ENCODE data around the gene B3GALNT2. TPM values are rescaled to one million over a fixed set of nuclear protein-coding genes. Genes with fewer than 3 reads are reported as not detected.
"Not testable (repeated sequence)": the region's sequence is repeated elsewhere in the genome, so short reads cannot be mapped to it uniquely, and the experiment has no call there.

B3GALNT2 gene
- 10 to 100 TPM; 29.1 to 52.1 TPM for total RNA-seq

DNA sequence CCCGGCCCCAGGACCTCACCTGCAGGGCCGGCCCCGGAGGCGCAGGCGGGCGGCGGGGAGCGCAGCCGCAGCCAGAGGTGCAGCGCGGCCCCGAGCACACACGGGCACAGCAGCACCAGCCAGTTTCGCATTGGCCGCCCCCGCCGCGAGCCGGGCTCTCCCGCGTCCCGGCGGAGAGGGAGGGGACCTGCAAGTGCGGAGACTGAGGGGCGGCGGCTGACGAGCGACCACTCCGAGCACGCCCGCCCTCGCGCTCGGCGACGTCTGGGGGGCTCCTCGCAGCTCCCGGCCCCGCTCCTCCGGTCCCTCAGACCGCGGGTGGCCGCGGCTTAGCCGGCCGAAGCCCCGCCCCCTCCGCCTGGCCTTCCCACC lies at the start of gene B3GALNT2:
Gene B3GALNT2, minus strand, starts transcription at position 331 of the 372 bp plus-strand sequence. Its CDS starts 200 bp downstream, at position 131.
- H3K4me3 ChIP-seq, result peak within 1 kb of the TSS; percentile 67 to 88

GRCh38 chr1:235553112-235553551 lies 48.9 kb upstream of the B3GALNT2 start:
- Histone ChIP-seq H3K27ac (peak overlapping the region; percentile 17 to 44), H3K9me3 (no peaks in the 10 kb centered on the region), H3K4me1 (replicated peaks) (no peaks in the 10 kb centered on the region), H3K36me3 (no peaks in the 10 kb centered on the region), H3K27me3 (replicated peaks; ENCODE audit: insufficient read depth) (no peaks in the 10 kb centered on the region), H3K4me3 (no peak overlapping the region)
- no peak for TF ChIP-seq POLR2A (IDR thresholded peaks at IDR 0.05)
- peak; percentile 75 for TF ChIP-seq POLR2AphosphoS5 (IDR thresholded peaks at IDR 0.05)
- peak; percentile 66 for DNase-seq (ENCODE audit: low spot score)
- 64% methylated on average over 5 of the region's 5 CpGs for WGBS
- intact Hi-C loops (cut with DNase I), result no loop called here

More for the DNA sequence above, at the start of gene B3GALNT2:
- peak; percentile 95 for TF ChIP-seq POLR2A (IDR thresholded peaks at IDR 0.05)
- no peak for TF ChIP-seq CTCF (IDR thresholded peaks at IDR 0.05)
- TF ChIP-seq POLR2AphosphoS5 (IDR thresholded peaks at IDR 0.05), result no peak
- no peaks in the 10 kb centered on the region for H3K4me1 ChIP-seq (replicated peaks)
- intact Hi-C loops (cut with DNase I), result loop anchor here (2.0 to 10.0 kb wide), 3 partner anchors 175 to 899 kb away; partner anchors contain the start of genes ARID4B, GGPS1 and LYST
- H3K27me3 ChIP-seq (replicated peaks; ENCODE audit: insufficient read depth), result no peaks in the 10 kb centered on the region
- no peak for DNase-seq (ENCODE audit: low spot score)
- WGBS, result 2% methylated on average over 40 of the region's 48 CpGs
- no peaks in the 10 kb centered on the region for H3K36me3 ChIP-seq
- H3K9me3 ChIP-seq, result no peaks in the 10 kb centered on the region
- peak within 1 kb of the TSS; percentile 98 for H3K27ac ChIP-seq

- Histone ChIP-seq H3K36me3 (no peaks in the 10 kb centered on the region), H3K4me1 (replicated peaks) (no peaks in the 10 kb centered on the region), H3K27ac (peak overlapping the region in 1 of 2 donors; percentile 44), H3K9me3 (no peaks in the 10 kb centered on the region), H3K27me3 (replicated peaks; ENCODE audit: insufficient read depth) (no peaks in the 10 kb centered on the region), H3K4me3 (no peak overlapping the region)
- no peak for DNase-seq (ENCODE audit: low spot score)
- no peak for TF ChIP-seq CTCF (IDR thresholded peaks at IDR 0.05)
- TF ChIP-seq POLR2A (IDR thresholded peaks at IDR 0.05), result no peak
- TF ChIP-seq POLR2AphosphoS5 (IDR thresholded peaks at IDR 0.05), result no peak
- intact Hi-C loops (cut with DNase I), result no loop called here
- WGBS, result 76% methylated on average over 10 of the region's 10 CpGs
These were observed 48.0 kb upstream of the B3GALNT2 start for GRCh38 chr1:235552146-235552716.

- WGBS, result 24% methylated on average over 13 of the region's 13 CpGs
- TF ChIP-seq POLR2A (IDR thresholded peaks at IDR 0.05), result no peak
- no peak for TF ChIP-seq CTCF (IDR thresholded peaks at IDR 0.05)
- no peak for TF ChIP-seq POLR2AphosphoS5 (IDR thresholded peaks at IDR 0.05)
- no peaks in the 10 kb centered on the region for H3K4me1 ChIP-seq (replicated peaks)
- no peak for DNase-seq (ENCODE audit: low spot score)
- intact Hi-C loops (cut with DNase I), result no loop called here
- no peak overlapping the region for H3K27ac ChIP-seq
- no peak overlapping the region for H3K4me3 ChIP-seq
- H3K9me3 ChIP-seq, result no peaks in the 10 kb centered on the region
- H3K36me3 ChIP-seq, result no peaks in the 10 kb centered on the region
- no peaks in the 10 kb centered on the region for H3K27me3 ChIP-seq (replicated peaks; ENCODE audit: insufficient read depth)
These were observed 45.3 kb upstream of the B3GALNT2 start for GRCh38 chr1:235549351-235550139.

DNA sequence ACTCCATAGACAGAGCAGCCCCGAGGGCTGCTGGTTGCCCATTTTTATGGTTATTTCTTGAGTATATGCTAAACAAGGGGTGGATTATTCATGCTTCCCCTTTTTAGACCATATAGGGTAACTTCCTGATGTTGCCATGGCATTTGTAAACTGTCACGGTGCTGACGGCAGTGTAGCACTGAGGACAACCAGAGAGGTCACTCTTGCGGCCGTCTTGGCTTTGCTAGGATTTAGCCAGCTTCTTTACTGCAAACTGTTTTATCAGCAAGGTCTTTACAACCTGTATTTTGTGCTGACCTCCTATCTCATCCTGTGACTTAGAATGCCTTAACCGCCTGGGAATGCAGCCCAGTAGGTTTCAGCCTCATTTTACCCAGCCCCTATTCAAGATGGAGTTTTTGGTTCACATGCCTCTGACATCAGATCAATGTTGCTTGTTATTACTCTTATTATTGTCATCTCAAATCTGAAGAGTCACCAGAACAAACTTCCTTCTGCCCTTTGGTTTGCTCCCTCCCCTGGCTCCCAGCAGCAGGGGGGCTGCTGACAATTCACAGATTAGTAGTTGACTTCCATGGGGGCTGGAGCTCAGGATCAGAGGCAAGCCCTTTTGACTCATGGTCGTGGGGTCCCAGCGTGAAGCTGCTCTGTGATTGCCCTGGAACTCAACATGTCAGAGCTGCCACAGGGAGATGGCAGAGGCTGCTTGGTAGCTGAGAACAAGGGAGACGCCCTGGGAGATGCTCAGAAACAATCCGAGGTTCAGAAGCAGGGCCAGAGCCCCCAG lies 42.3 kb upstream of the B3GALNT2 start:
- H3K27me3 ChIP-seq (replicated peaks; ENCODE audit: insufficient read depth); H3K36me3 ChIP-seq; H3K4me3 ChIP-seq; H3K9me3 ChIP-seq; DNase-seq (ENCODE audit: low spot score); intact Hi-C loops (cut with DNase I); H3K4me1 ChIP-seq (replicated peaks); H3K27ac ChIP-seq: not testable (repeated sequence)
- WGBS, result 52% methylated on average over 9 of the region's 10 CpGs

All from prostate gland (tissue), 2 donors.